HCT116 (cell line): ENCODE measurements around the gene TULP4. TPM values are rescaled to one million over a fixed set of nuclear protein-coding genes. Genes with fewer than 3 reads are reported as not detected.

ENCODE experiments used
- ATAC-seq: fragments of 200-7000 bp; cut with Tn5 transposase; 2 replicates; pipeline ENCODE4 v1.9.1; 2020; ENCODE audit warnings: mild to moderate bottlenecking, moderate library complexity
- BruUV-seq: library from RNA; stranded (reverse); fragments of 400-500 nt; replicated peaks from 2 replicates; lab custom pipeline; 2021; lab: Mats Ljungman, UMichigan
- CTCF ChIA-PET: fragments of 300-600 bp; sonication (Branson Sonifier 250); formaldehyde crosslinking; loops from one replicate; lab custom pipeline; 2021; ENCODE audit warnings: antibody characterized with exemption; lab: Charles Lee
- POLR2A ChIA-PET: fragments of 300-600, 350-600 bp; sonication (Branson Sonifier 250); formaldehyde crosslinking; loops from one replicate; lab custom pipeline; 2021; ENCODE audit warnings: antibody characterized with exemption; lab: Charles Lee
- RAD21 ChIA-PET, 2 experiments: fragments of 300-600 bp; sonication (Branson Sonifier 250); formaldehyde crosslinking; loops; one replicate each; lab custom pipeline; 2023; ENCODE audit warnings: low total read pairs in 2 of 2; ENCODE audit not compliant: uncharacterized antibody in 2 of 2, unreplicated experiment in 2 of 2, low non-redundant PET in 1 of 2; lab: Charles Lee
- DNase-seq: peaks from one replicate; pipeline ENCODE4 v3.0.0-alpha.2; 2010; ENCODE audit warnings: low read depth, low spot score
- H2AFZ ChIP-seq: fragments of 200-600 bp; shearing (Covaris generic), sonication (generic); 2 replicates; pipeline ENCODE4 v1.6.1; 2017; ENCODE audit warnings: low read depth, mixed run types, mixed read lengths, antibody characterized with exemption, low read length; ENCODE audit not compliant: poor library complexity, severe bottlenecking
- H3K27ac ChIP-seq: 2 replicates; pipeline ENCODE4 v1.5.1; 2012; ENCODE audit warnings: low read depth, low read length
- H3K27me3 ChIP-seq: fragments of 200-600 bp; sonication (generic); 2 replicates; pipeline ENCODE4 v1.6.1; 2016; ENCODE audit warnings: mixed run types, low read length, mixed read lengths; ENCODE audit not compliant: insufficient read depth
- H3K36me3 ChIP-seq, 2 experiments: fragments of 200-500 bp in 1 of 2; fragments of 200-600 bp in 1 of 2; sonication (Bioruptor generic) in 1 of 2; sonication (generic) in 1 of 2; 2 replicates each; pipeline versions ENCODE4 v1.5.1 to v1.6.1; 2014 to 2016; ENCODE audit warnings: low read length in 2 of 2, inconsistent platforms in 1 of 2, mixed read lengths in 1 of 2, mixed run types in 1 of 2; ENCODE audit not compliant: insufficient read depth in 2 of 2, control insufficient read depth in 1 of 2
- H3K4me1 ChIP-seq, 2 experiments: fragments of 200-600 bp in 1 of 2; sonication (generic) in 1 of 2; 2 replicates each; pipeline versions ENCODE4 v1.5.1 to v1.6.1; 2012 to 2017; ENCODE audit warnings: low read length in 2 of 2, inconsistent platforms in 1 of 2, mild to moderate bottlenecking in 1 of 2, mixed read lengths in 1 of 2, mixed run types in 1 of 2, moderate library complexity in 1 of 2; ENCODE audit not compliant: insufficient read depth in 2 of 2, control insufficient read depth in 1 of 2
- H3K4me2 ChIP-seq: fragments of 200-600 bp; sonication (generic); 2 replicates; pipeline ENCODE4 v1.6.1; 2017; ENCODE audit warnings: mixed run types, low read length, mixed read lengths
- H3K4me3 ChIP-seq, 2 experiments: fragments of 200-600 bp in 1 of 2; sonication (generic) in 1 of 2; replicated peaks in 1 of 2; 2 replicates each; pipeline ENCODE4 v1.5.1; 2011 to 2016; ENCODE audit warnings: low read length in 2 of 2, control low read depth in 1 of 2, low read depth in 1 of 2, mild to moderate bottlenecking in 1 of 2, mixed read lengths in 1 of 2, mixed run types in 1 of 2
- H3K79me2 ChIP-seq: fragments of 200-600 bp; sonication (generic); 2 replicates; pipeline ENCODE4 v1.6.1; 2017; ENCODE audit warnings: mild to moderate bottlenecking, mixed run types, low read length, moderate library complexity, mixed read lengths; ENCODE audit not compliant: insufficient read depth
- H3K9ac ChIP-seq: fragments of 200-600 bp; sonication (generic); 2 replicates; pipeline ENCODE4 v1.6.1; 2016; ENCODE audit warnings: low read length, mixed read lengths
- H3K9me2 ChIP-seq: fragments of 200-600 bp; sonication (generic), shearing (Covaris generic); 2 replicates; pipeline ENCODE4 v1.6.1; 2017; ENCODE audit warnings: mixed run types, mild to moderate bottlenecking, moderate library complexity; ENCODE audit not compliant: insufficient read depth
- H3K9me3 ChIP-seq, 2 experiments: fragments of 200-500 bp in 1 of 2; fragments of 200-600 bp in 1 of 2; sonication (Bioruptor generic) in 1 of 2; sonication (generic) in 1 of 2; 2 replicates each; pipeline ENCODE4 v1.6.1; 2014 to 2017; ENCODE audit warnings: low read length in 2 of 2, mixed read lengths in 2 of 2, inconsistent platforms in 1 of 2, low read depth in 1 of 2, mild to moderate bottlenecking in 1 of 2, mixed run types in 1 of 2, moderate library complexity in 1 of 2; ENCODE audit not compliant: control insufficient read depth in 1 of 2, insufficient read depth in 1 of 2
- H4K20me1 ChIP-seq: fragments of 200-600 bp; sonication (generic), shearing (Covaris generic); 2 replicates; pipeline ENCODE4 v1.6.1; 2017; ENCODE audit warnings: mixed run types, mild to moderate bottlenecking, moderate library complexity; ENCODE audit not compliant: insufficient read depth
- CBX3 ChIP-seq: IDR thresholded peaks from 2 replicates; pipeline ENCODE4 v1.6.1; 2012; ENCODE audit warnings: low read depth
- CEBPB ChIP-seq: IDR thresholded peaks from 2 replicates; pipeline ENCODE4 v1.6.1; 2012; ENCODE audit warnings: low read depth
- EGR1 ChIP-seq: IDR thresholded peaks from 2 replicates; pipeline ENCODE4 v1.6.1; 2012; ENCODE audit warnings: low read depth
- ELF1 ChIP-seq: IDR thresholded peaks from 2 replicates; pipeline ENCODE4 v1.6.1; 2012; ENCODE audit warnings: low read depth, borderline replicate concordance
- EZH2 ChIP-seq: fragments of 200-600 bp; sonication (generic); IDR thresholded peaks from 2 replicates; pipeline ENCODE4 v1.6.1; 2017; ENCODE audit warnings: antibody characterized with exemption, mixed run types
- EZH2phosphoT487 ChIP-seq: fragments of 200-600 bp; IDR thresholded peaks from 2 replicates; pipeline ENCODE4 v1.6.1; 2018; ENCODE audit warnings: antibody characterized with exemption, borderline replicate concordance
- FOSL1 ChIP-seq: IDR thresholded peaks from 2 replicates; pipeline ENCODE4 v1.6.1; 2012; ENCODE audit warnings: low read depth
- POLR2A ChIP-seq: IDR thresholded peaks from 2 replicates; pipeline ENCODE4 v1.7.0; 2011; ENCODE audit warnings: borderline replicate concordance; ENCODE audit not compliant: insufficient read depth, insufficient read length; ENCODE audit errors: extremely low read depth
- POLR2AphosphoS5 ChIP-seq: IDR thresholded peaks from 2 replicates; pipeline ENCODE4 v1.6.1; 2011; ENCODE audit warnings: mild to moderate bottlenecking, low read depth, low read length, moderate library complexity
- RAD21 ChIP-seq: IDR thresholded peaks from 2 replicates; pipeline ENCODE4 v1.6.1; 2012; ENCODE audit warnings: low read depth, mild to moderate bottlenecking
- SP1 ChIP-seq: IDR thresholded peaks from 2 replicates; pipeline ENCODE4 v1.6.1; 2012; ENCODE audit warnings: low read depth
- SRF ChIP-seq: IDR thresholded peaks from 2 replicates; pipeline ENCODE4 v1.6.1; 2012; ENCODE audit warnings: low read depth
- TCF7L2 ChIP-seq: IDR thresholded peaks from 2 replicates; pipeline ENCODE4 v1.7.0; 2011; ENCODE audit warnings: borderline replicate concordance, inconsistent platforms; ENCODE audit not compliant: insufficient read depth, insufficient read length; ENCODE audit errors: extremely low read depth
- YY1 ChIP-seq: IDR thresholded peaks from 2 replicates; pipeline ENCODE4 v1.6.1; 2011; ENCODE audit warnings: low read length, low read depth, moderate library complexity, mild to moderate bottlenecking; ENCODE audit not compliant: insufficient replicate concordance; ENCODE audit errors: extremely low read depth
- ZFX ChIP-seq: fragments of 450-650 bp; IDR thresholded peaks from 2 replicates; pipeline ENCODE4 v1.6.1; 2017
- ZNF274 ChIP-seq: fragments of 200-500 bp; sonication (Bioruptor generic); IDR thresholded peaks from 2 replicates; pipeline ENCODE4 v1.6.1; 2014; ENCODE audit warnings: mild to moderate bottlenecking, low read depth, low read length, inconsistent platforms
- intact Hi-C: fragments of 100-400 bp; cut with micrococcal nuclease; formaldehyde crosslinking; loops from 2 replicates; pipeline ENCODE4 v1.10.0; 2022
- total RNA-seq: library from RNA; stranded (reverse); gene quantifications from one replicate; pipeline ENCODE4 v1.2.1, GENCODE V29; 2021; ENCODE audit not compliant: unreplicated experiment
- TF ChIP-seq, protein P1 (sequence below): IDR thresholded peaks from 2 replicates; pipeline ENCODE4 v1.6.1; 2012
- TF ChIP-seq, protein P2 (sequence below): IDR thresholded peaks from 2 replicates; pipeline ENCODE4 v1.6.1; 2012; ENCODE audit warnings: low read depth
- TF ChIP-seq, protein P3 (sequence below), 3 experiments: fragments of 200-600 bp in 1 of 3; sonication (generic) in 1 of 3; IDR thresholded peaks in 2 of 3; conservative IDR thresholded peaks in 1 of 3; 2 replicates each; pipeline ENCODE4 v1.5.1; 2012 to 2017; ENCODE audit warnings: low read depth in 2 of 3, low read length in 2 of 3, antibody characterized with exemption in 1 of 3, borderline replicate concordance in 1 of 3, control low read depth in 1 of 3, mild to moderate bottlenecking in 1 of 3, mixed read lengths in 1 of 3, mixed run types in 1 of 3, moderate library complexity in 1 of 3; ENCODE audit not compliant: insufficient read depth in 1 of 3
- TF ChIP-seq, protein P4 (sequence below): IDR thresholded peaks from 2 replicates; pipeline ENCODE4 v1.6.1; 2012

TULP4 gene
- total RNA-seq, 1 experiment from 2014 or later, result 70.8 TPM

DNA sequence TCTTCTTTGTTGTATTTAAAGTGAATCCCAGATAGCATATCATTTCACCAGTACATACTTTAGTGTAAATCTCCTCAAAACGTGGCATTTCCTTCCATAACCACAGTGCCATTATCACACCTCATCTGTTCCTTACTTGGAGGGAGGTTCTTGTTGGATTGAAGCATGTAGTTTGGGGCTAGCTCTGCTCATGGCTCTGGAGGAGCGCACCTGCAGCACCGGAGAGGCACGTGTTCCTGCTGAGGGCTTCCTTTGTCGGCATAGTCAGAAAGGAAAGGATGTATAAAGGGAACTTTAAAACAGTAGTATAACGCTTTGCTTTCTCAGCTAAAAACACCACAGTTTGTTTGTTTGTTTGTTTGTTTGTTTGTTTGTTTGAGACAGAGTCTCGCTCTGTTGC is 126.0 kb downstream of the TULP4 start:
- no peak overlapping the region for H3K27ac ChIP-seq
- DNase-seq, result no peak
- TF ChIP-seq SRF (no peak), POLR2A (no peak), CEBPB (no peak), ZFX (no peak), SP1 (no peak), ZNF274 (no peak), YY1 (no peak), CBX3 (no peak), EZH2phosphoT487 (no peak), EGR1 (no peak), RAD21 (no peak), EZH2 (no peak), POLR2AphosphoS5 (no peak), TCF7L2 (no peak), ELF1 (no peak), FOSL1 (no peak)
- TF ChIP-seq, protein P1, sequence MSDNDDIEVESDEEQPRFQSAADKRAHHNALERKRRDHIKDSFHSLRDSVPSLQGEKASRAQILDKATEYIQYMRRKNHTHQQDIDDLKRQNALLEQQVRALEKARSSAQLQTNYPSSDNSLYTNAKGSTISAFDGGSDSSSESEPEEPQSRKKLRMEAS, result no peak
- TF ChIP-seq, protein P2, sequence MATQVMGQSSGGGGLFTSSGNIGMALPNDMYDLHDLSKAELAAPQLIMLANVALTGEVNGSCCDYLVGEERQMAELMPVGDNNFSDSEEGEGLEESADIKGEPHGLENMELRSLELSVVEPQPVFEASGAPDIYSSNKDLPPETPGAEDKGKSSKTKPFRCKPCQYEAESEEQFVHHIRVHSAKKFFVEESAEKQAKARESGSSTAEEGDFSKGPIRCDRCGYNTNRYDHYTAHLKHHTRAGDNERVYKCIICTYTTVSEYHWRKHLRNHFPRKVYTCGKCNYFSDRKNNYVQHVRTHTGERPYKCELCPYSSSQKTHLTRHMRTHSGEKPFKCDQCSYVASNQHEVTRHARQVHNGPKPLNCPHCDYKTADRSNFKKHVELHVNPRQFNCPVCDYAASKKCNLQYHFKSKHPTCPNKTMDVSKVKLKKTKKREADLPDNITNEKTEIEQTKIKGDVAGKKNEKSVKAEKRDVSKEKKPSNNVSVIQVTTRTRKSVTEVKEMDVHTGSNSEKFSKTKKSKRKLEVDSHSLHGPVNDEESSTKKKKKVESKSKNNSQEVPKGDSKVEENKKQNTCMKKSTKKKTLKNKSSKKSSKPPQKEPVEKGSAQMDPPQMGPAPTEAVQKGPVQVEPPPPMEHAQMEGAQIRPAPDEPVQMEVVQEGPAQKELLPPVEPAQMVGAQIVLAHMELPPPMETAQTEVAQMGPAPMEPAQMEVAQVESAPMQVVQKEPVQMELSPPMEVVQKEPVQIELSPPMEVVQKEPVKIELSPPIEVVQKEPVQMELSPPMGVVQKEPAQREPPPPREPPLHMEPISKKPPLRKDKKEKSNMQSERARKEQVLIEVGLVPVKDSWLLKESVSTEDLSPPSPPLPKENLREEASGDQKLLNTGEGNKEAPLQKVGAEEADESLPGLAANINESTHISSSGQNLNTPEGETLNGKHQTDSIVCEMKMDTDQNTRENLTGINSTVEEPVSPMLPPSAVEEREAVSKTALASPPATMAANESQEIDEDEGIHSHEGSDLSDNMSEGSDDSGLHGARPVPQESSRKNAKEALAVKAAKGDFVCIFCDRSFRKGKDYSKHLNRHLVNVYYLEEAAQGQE, result no peak
- TF ChIP-seq, protein P3, sequence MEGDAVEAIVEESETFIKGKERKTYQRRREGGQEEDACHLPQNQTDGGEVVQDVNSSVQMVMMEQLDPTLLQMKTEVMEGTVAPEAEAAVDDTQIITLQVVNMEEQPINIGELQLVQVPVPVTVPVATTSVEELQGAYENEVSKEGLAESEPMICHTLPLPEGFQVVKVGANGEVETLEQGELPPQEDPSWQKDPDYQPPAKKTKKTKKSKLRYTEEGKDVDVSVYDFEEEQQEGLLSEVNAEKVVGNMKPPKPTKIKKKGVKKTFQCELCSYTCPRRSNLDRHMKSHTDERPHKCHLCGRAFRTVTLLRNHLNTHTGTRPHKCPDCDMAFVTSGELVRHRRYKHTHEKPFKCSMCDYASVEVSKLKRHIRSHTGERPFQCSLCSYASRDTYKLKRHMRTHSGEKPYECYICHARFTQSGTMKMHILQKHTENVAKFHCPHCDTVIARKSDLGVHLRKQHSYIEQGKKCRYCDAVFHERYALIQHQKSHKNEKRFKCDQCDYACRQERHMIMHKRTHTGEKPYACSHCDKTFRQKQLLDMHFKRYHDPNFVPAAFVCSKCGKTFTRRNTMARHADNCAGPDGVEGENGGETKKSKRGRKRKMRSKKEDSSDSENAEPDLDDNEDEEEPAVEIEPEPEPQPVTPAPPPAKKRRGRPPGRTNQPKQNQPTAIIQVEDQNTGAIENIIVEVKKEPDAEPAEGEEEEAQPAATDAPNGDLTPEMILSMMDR (IDR thresholded peaks at IDR 0.05 in 2 of 3, conservative IDR thresholded peaks at IDR 0.05 in 1 of 3; ENCODE audit: borderline replicate concordance in 1 of 3, insufficient read depth in 1 of 3, low read depth in 2 of 3, low read length in 2 of 3), result no peak
- TF ChIP-seq, protein P4, sequence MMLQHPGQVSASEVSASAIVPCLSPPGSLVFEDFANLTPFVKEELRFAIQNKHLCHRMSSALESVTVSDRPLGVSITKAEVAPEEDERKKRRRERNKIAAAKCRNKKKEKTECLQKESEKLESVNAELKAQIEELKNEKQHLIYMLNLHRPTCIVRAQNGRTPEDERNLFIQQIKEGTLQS, result no peak
- TF ChIP-seq, all 23 proteins: peak for 0
- Histone ChIP-seq H3K36me3 (no peaks in the 10 kb centered on the region), H3K79me2 (no peaks in the 10 kb centered on the region), H2AFZ (no peak overlapping the region), H4K20me1 (no peaks in the 10 kb centered on the region), H3K4me3 (no peak overlapping the region), H3K4me2 (no peak overlapping the region), H3K27me3 (no peaks in the 10 kb centered on the region), H3K9me3 (no peaks in the 10 kb centered on the region), H3K9me2 (no peaks in the 10 kb centered on the region), H3K4me1 (no peaks in the 10 kb centered on the region), H3K9ac (no peak overlapping the region)
- no peak for ATAC-seq
- no TSS peak for BruUV-seq
- RAD21 ChIA-PET, result no interaction called here
- CTCF ChIA-PET, result no interaction called here
- POLR2A ChIA-PET, result no interaction called here
- intact Hi-C loops, result no loop called here
